A673 (cell line): ENCODE results near the gene IFT122. TPM values are rescaled to one million over a fixed set of nuclear protein-coding genes. Genes with fewer than 3 reads are reported as not detected.

Source experiments
- BruUV-seq: library from RNA; stranded (reverse); fragments of 400-500 nt; replicated peaks from 2 replicates; lab custom pipeline; 2021; lab: Mats Ljungman, UMichigan
- CTCF ChIA-PET: fragments of 300-600 bp; sonication (Branson Sonifier 250); formaldehyde crosslinking; loops from one replicate; lab custom pipeline; 2022; ENCODE audit warnings: antibody characterized with exemption; lab: Charles Lee
- POLR2A ChIA-PET: fragments of 300-600 bp; sonication (Branson Sonifier 250); formaldehyde crosslinking; loops from one replicate; lab custom pipeline; 2022; ENCODE audit warnings: antibody characterized with exemption; ENCODE audit not compliant: low non-redundant PET; lab: Charles Lee
- DNase-seq: peaks from one replicate; pipeline ENCODE4 v3.0.0-alpha.2; 2015; ENCODE audit warnings: low spot score
- H3K27ac ChIP-seq: fragments of 200-600 bp; sonication (generic); 2 replicates; pipeline ENCODE4 v1.5.1; 2016; ENCODE audit warnings: mixed run types, low read depth, mild to moderate bottlenecking, mixed read lengths, antibody characterized with exemption, low read length; ENCODE audit not compliant: poor library complexity, severe bottlenecking
- H3K27me3 ChIP-seq: fragments of 200-600 bp; sonication (generic); replicated peaks from 2 replicates; pipeline ENCODE4 v1.6.1; 2017; ENCODE audit warnings: mixed run types, low read depth, mild to moderate bottlenecking, mixed read lengths, antibody characterized with exemption, low read length; ENCODE audit not compliant: insufficient read depth, poor library complexity
- H3K36me3 ChIP-seq: fragments of 200-600 bp; sonication (generic); 2 replicates; pipeline ENCODE4 v1.6.1; 2016; ENCODE audit warnings: mixed run types, mild to moderate bottlenecking, mixed read lengths, antibody characterized with exemption, low read length; ENCODE audit not compliant: insufficient read depth, poor library complexity, severe bottlenecking
- H3K4me1 ChIP-seq: fragments of 200-600 bp; sonication (generic); 2 replicates; pipeline ENCODE4 v1.6.1; 2017; ENCODE audit warnings: mixed run types, mild to moderate bottlenecking, mixed read lengths, antibody characterized with exemption, low read length; ENCODE audit not compliant: insufficient read depth, poor library complexity, severe bottlenecking
- H3K4me3 ChIP-seq: fragments of 200-600 bp; sonication (generic); 2 replicates; pipeline ENCODE4 v1.5.1; 2016; ENCODE audit warnings: low read depth, mixed run types, mild to moderate bottlenecking, mixed read lengths, low read length; ENCODE audit not compliant: poor library complexity, severe bottlenecking
- H3K9me3 ChIP-seq: fragments of 200-600 bp; sonication (generic); 2 replicates; pipeline ENCODE4 v1.6.1; 2016; ENCODE audit warnings: mixed run types, low read depth, mild to moderate bottlenecking, mixed read lengths, antibody characterized with exemption, low read length; ENCODE audit not compliant: poor library complexity, severe bottlenecking
- CTCF ChIP-seq: fragments of 300-800, 200-600 bp; sonication (generic); conservative IDR thresholded peaks from 2 replicates; pipeline ENCODE4 v1.5.1; 2017; ENCODE audit warnings: low read depth, mild to moderate bottlenecking, antibody characterized with exemption, low read length, moderate library complexity, mixed read lengths
- EZH2 ChIP-seq: fragments of 200-600 bp; sonication (generic); IDR thresholded peaks from 2 replicates; pipeline ENCODE4 v1.6.1; 2017; ENCODE audit warnings: borderline replicate concordance, low read depth, mild to moderate bottlenecking, mixed read lengths, antibody characterized with exemption, low read length; ENCODE audit not compliant: poor library complexity, severe bottlenecking
- intact Hi-C: fragments of 100-400 bp; cut with micrococcal nuclease; formaldehyde crosslinking; loops from one replicate; pipeline ENCODE4 v1.10.0; 2022; ENCODE audit not compliant: unreplicated experiment
- total RNA-seq: library from RNA; stranded (reverse); gene quantifications from 2 replicates; pipeline ENCODE4 v1.2.3, GENCODE V29; 2021

Gene IFT122
- total RNA-seq, 1 experiment from 2014 or later = 48.2 TPM

- Histone ChIP-seq H3K36me3 (no peaks in the 10 kb centered on the region), H3K27me3 (no peaks in the 10 kb centered on the region), H3K27ac (no peak overlapping the region), H3K4me1 (no peaks in the 10 kb centered on the region), H3K4me3 (no peak overlapping the region), H3K9me3 (no peaks in the 10 kb centered on the region)
- intact Hi-C loops = no loop called here
- no TSS peak for BruUV-seq
- DNase-seq = no peak
- ChIA-PET CTCF (no interaction called here), POLR2A (no interaction called here)
- no peak for TF ChIP-seq EZH2
- no peak for TF ChIP-seq CTCF
Observed at GRCh38 chr3:129418041-129418973, 21.7 kb upstream of the IFT122 start.

- no TSS peak for BruUV-seq
- H3K4me1 ChIP-seq = no peaks in the 10 kb centered on the region
- no peak for DNase-seq
- ChIA-PET POLR2A (no interaction called here), CTCF (no interaction called here)
- no peak overlapping the region for H3K27ac ChIP-seq
- H3K36me3 ChIP-seq = no peaks in the 10 kb centered on the region
- H3K4me3 ChIP-seq = no peak overlapping the region
- intact Hi-C loops = no loop called here
- no peaks in the 10 kb centered on the region for H3K27me3 ChIP-seq
- no peaks in the 10 kb centered on the region for H3K9me3 ChIP-seq
- no peak for TF ChIP-seq EZH2
- no peak for TF ChIP-seq CTCF
Observed at GRCh38 chr3:129419476-129419875, 20.5 kb upstream of the IFT122 start.

- intact Hi-C loops = no loop called here
- Histone ChIP-seq H3K9me3 (no peaks in the 10 kb centered on the region), H3K27ac (no peak overlapping the region), H3K36me3 (no peaks in the 10 kb centered on the region), H3K27me3 (no peaks in the 10 kb centered on the region), H3K4me1 (no peaks in the 10 kb centered on the region), H3K4me3 (no peak overlapping the region)
- POLR2A ChIA-PET = no interaction called here
- TF ChIP-seq CTCF (no peak), EZH2 (no peak)
- CTCF ChIA-PET = no interaction called here
- DNase-seq = no peak
- no TSS peak for BruUV-seq
Observed at GRCh38 chr3:129421236-129421883, 18.7 kb upstream of the IFT122 start.
